HL-60/S4 treated with retinoic acid at 250 ng/mL for 4 days and 3 days (cell line): ENCODE results near the gene HMHB1.

ENCODE experiments used
- in situ Hi-C: fragments of 300-500 bp; cut with MboI; formaldehyde crosslinking; loops from 2 replicates; pipeline ENCODE4 v1.7.0; 2022; ENCODE audit warnings: low sequenced_read_pairs

HMHB1 gene

DNA sequence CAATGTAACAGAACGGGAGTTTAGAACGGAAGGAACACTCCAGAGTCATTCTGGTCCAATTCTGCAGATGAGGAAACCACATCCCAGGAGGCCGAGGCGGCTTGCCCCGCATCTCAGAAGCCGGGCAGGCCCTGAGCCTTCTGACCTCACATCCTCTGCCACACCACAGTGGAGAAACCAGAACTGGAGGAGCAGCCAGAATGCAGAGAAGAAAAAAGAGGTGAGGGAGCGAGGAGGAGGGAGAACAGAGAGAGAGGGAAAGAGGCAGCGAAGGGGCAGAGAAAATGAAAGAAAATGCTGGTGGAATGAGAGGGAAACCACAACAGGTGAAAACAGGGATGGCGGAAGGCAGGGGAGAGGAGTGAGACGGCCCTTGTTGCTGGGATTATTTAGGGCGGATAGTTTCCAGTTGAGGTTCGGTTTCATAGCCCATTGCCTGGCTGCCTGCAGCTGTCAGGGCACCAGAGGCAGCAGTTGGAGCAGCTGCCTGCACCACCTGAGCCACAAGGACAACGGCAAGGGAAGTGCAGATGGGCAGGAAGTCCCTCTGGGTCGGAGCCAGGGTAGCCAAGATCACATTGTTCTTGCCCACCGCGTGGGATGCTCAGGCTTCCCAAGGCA lies at the start of gene HMHB1:
Gene HMHB1, plus strand, starts transcription at position 77 of the 621 bp plus-strand sequence.
- in situ Hi-C loops = no loop called here

GRCh38 chr5:143762636-143763220 lies 49.2 kb upstream of the HMHB1 start:
- in situ Hi-C loops = no loop called here

DNA sequence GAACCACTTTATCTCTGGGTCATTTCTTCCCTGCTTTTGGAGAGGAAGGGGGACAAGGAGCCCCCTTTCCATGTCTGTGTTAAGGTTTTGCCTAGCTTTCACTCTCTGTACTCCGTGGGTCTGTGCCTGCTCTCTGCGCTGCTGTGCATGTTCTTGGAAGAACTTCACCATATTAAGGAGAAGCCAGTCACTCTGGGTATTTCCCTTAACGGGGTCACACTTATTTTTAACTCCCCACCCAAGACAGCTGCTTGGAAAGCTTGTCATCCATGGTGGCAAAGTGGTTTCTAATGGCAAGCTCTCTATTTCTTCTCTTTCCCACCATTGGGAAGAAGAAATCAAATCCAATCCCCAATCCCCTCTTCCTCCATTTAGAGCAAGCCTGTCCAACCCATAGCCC lies 44.8 kb upstream of the HMHB1 start:
- in situ Hi-C loops = no loop called here

DNA sequence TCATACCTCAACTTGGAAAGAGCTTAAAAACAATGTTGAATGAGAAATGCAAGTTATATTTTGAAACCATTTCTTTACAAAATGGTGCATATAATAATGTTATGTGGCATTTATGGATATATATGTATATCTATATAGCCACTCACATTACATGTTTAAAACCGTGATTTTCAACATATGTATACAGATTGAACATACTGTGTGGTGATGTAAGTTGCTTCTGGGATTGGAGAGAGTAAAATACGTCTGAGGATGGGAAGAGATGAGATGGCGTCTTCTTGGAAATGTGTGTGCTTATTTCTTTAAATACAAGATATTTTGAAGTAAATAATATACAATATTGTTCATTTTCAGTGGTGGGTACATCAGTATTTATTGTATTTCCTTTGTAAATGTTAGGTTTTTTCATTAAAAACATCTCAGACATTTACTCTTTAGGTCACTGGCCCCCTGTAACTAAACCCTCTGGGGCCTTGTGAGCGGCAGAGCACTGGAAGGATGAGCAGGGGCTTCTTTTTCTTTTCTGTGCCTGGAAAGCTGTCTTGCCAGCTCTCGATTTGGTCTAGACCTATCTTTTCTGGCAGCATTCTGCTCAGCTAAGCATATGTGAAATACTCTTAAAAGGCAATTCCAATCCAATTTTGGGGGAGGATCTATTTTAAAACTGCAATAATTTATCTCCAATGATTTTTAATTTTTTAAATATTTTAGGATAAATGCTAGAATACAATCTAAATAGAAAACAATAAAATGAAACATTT lies 42.8 kb upstream of the HMHB1 start:
- in situ Hi-C loops = no loop called here

DNA sequence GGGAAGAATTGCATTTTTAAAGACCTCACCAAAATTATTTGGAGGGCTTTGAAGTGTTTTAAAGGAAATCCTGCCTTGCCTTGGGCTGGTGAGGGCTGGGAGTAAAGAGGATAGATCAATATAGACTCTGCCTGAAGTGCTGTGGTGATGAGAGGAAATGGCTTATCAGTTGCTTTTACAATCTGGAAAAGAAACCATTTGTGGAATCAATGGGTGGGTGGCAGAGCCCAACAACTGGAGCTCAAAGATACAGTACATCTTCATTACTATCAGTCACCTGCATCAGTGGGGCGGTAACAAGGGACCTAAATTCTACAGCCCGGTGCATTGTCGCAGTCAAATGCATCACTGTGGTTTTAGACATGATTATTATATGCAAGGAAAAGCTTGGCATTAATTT lies 41.5 kb upstream of the HMHB1 start:
- in situ Hi-C loops = no loop called here

GRCh38 chr5:143771189-143771588 lies 40.8 kb upstream of the HMHB1 start:
- in situ Hi-C loops = no loop called here

DNA sequence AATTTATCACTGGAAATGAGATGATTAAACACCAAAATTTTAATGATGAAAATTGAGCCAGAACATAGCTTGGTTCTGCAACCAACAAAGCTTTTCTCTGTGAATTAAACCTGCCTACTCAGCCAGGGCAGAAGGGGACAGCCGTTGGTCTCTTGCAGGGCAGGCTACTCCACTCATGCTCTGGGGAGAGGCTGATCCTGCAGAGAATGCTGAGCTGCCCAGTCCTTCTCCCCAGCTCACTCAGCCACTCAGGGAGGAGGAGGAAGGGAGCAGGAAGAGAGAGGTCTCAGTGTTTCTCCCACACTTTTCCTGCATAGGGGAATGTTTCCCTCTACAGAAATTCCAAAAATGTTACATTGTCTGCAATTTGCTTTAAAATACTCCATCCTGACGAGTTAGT lies 40.4 kb upstream of the HMHB1 start:
- in situ Hi-C loops = no loop called here

DNA sequence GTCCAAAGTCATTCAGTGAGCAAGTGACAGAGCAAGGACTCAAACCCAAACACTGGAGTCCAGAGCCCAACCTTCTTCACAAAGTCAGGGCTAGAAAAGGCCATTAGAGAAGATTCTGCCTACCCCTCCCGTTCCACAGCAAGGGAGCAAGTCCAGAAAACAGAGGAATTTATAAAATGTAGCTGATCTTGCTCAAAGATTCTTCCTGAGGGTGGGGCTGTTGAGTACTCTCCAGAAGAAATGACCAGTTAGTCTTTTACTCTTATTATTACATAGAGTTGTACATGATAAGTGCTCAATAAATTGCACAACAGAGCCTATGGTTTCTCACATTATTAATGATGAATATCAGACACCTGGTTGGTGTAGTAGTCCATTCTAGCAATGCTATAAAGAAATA lies 39.3 kb upstream of the HMHB1 start:
- in situ Hi-C loops = no loop called here

DNA sequence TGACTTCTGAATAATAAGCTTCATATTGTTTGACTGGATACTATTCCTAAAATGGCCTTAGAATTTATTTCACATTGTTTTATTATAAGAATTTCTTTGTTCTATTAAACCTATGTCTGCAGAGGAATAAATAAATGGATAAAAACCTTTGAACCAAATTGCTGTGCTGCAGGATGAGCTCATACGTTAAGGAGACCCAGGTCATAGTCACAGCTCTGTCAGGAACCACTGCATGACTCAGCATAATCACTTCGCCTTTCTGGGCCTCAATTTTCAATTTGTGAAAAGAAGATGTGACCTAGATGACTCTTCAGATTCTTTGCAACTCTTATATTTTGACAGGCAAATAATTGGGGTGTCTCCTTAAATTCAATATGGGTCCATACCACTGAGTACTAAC lies 36.7 kb upstream of the HMHB1 start:
- in situ Hi-C loops = no loop called here

DNA sequence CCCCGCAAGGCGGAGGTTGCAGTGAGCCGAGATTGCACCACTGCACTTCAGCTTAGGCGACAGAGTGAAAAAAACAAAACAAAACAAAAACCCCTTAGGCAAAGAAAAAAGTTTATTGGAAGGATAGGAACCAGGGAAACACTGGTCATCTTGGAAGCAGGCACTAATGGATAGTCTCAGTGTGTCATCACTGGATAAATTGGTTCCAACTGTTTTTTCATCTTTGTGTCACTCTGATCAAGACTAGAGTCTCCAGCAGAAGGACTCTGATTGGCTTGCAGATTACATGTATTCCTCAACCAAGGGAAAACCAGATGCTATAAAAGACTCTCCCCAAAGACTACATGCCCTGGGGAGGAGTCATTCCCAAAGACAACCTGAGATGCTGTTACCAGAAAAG lies 35.0 kb upstream of the HMHB1 start:
- in situ Hi-C loops = no loop called here

- in situ Hi-C loops = no loop called here
These were observed 32.5 kb upstream of the HMHB1 start for GRCh38 chr5:143779506-143779905.

GRCh38 chr5:143781993-143782520 lies 29.9 kb upstream of the HMHB1 start:
- in situ Hi-C loops = no loop called here

DNA sequence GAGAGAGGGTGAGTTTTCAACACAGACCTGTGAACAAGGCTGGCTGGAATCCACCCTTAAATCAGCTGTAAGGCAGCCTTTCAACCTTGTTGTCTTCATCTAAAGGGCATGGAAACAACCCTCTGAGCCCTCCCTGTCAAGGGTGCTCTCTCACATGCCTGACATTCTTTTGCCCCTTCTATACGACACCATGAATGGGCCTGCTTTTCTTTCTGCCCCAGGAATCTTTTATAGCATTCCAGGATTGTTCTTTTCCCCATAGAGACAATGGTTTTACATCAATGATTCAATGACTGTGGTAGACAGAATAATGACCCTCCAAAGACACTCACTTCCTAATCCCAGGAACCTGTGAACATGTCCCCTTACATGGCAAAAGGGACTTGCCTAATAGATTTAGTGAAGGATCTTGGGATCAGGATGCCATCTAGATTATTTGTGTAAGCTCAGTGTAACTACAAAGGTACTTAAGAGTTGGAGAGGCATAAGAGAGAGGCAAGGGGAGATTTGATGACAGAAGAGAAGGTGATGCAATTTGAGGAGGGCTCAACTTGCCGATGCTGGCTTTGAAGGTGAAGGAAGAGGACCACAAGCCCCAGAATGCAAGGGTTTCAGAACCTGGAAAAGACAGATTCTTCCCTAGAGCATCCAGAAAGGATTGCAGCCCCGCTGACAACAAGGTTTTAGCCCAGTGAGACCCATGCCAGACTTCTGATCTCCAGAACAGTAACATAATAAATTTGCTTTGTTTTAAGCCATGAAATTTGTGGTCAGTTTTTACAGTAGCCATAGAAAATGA lies 29.2 kb upstream of the HMHB1 start:
- in situ Hi-C loops = no loop called here

- in situ Hi-C loops = no loop called here
These were observed 23.6 kb upstream of the HMHB1 start for GRCh38 chr5:143788401-143788800.

- in situ Hi-C loops = no loop called here
These were observed 21.4 kb upstream of the HMHB1 start for GRCh38 chr5:143790457-143791112.

- in situ Hi-C loops = no loop called here
These were observed 19.9 kb upstream of the HMHB1 start for GRCh38 chr5:143791848-143792731.

DNA sequence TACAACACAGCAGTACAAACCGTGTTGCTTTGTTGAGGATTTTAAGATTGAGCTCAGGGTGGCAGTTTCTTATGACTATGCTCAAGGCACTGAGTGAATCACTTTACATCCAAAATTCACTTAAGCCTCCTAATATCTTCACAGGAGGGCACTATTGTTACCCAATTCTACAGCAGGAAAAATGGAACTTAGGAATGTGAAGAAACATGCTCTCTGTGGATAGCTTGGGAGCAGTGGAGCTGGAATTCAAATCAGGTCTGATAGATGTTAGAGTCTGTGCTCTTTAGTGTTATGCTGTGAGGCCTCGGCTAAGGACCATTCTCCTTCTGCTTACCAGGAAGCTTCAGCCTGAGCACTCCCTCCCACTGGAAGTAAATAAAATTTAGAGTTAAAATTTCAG lies 18.7 kb upstream of the HMHB1 start:
- in situ Hi-C loops = no loop called here

GRCh38 chr5:143796125-143796524 lies 15.8 kb upstream of the HMHB1 start:
- in situ Hi-C loops = no loop called here

GRCh38 chr5:143796753-143797152 lies 15.2 kb upstream of the HMHB1 start:
- in situ Hi-C loops = no loop called here

- in situ Hi-C loops = no loop called here
These were observed 11.2 kb upstream of the HMHB1 start for GRCh38 chr5:143800715-143801114.
